ENCODE measurements around the gene WRNIP1.

Gene WRNIP1

DNA sequence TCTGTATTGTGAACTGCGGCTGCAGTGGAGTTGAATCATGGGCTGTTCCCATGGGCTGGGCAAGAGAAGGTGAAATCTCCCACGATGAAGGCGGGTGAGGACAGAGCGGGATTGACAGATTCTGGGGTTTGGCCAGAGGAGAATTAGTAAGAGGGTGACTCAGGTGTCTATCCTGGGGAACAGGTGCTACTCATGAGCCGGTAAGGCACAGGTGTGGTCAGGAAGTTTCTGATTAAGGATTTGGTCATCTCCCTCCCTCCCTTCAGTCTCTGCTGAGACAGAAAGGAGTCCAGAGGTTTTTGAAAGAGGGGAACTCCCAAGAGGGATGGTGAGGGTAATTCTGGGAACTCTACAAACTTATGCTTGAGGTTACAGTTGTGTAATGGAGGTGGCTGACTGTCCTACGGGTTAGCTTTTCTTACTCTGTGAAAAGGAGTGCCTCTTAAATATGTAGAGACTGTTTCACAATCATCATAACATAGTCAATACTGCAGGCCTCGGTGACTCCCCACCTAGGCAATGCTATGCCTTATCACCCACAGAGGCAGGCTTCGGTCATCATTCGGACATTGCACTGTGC lies 45.0 kb downstream of the WRNIP1 start:
- no peak for DNase-seq

DNA sequence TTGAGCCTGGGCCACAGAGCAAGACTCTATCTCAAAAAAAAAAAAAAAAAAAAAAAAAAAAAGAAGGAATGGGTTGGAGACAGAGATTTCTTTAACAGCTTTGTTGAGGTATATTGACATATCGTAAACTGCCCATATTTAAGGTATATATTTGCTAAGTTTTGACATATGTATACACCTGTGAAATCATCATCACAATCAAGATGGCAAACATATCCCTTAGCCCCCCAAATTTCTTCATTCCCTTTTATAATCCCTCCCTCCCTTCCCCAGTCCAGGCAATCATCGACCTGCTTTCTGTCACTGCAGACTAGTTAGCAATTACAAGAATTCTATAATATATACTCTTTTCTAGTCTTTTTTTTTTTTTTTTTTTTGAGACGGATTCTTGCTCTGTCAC lies 47.5 kb downstream of the WRNIP1 start:
- DNase-seq: no peak

DNA sequence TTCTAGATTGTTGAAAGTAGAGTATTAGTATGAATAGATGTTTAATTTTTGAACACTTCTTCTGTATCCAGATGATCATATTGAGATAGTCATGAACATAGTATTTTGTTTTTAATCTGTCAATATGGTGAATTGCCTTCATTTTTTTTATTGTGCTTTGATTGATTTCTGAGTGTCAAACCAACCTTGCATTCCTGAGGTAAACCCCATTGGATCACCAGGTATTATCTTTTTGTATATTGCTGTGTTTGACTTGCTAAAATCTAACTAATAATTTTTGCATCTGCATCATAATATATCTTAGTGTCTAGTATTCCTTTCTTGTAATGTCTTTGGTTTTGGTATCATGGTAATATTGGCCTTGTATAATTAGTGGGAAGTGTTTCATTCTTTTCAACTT lies 51.0 kb downstream of the WRNIP1 start:
- no peak for DNase-seq

DNA sequence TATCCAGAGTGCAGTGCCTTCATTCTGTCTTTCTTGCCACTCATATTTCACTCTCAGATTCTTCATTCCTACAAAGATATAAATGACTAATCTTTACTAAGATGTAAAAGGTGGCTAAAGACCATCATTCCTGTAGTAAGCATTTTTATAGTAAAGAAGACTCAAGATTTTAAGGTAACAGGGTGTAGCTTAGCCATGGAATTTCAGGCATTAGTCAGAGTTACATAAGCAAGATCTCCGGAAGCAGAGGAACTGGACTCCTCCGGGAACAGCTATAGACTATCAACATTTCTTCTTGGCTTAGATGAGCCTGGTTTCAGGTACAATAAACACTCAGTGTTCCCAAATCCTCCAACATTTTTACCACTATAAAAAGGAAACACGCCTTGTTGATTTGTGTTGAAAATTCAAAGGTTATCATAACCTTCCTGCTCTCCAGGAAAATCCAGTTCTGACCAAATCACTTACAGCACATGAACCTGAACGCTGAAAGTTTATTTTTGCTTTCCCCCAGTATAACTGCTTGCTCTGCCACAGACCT lies 52.8 kb downstream of the WRNIP1 start:
- no peak for DNase-seq

DNA sequence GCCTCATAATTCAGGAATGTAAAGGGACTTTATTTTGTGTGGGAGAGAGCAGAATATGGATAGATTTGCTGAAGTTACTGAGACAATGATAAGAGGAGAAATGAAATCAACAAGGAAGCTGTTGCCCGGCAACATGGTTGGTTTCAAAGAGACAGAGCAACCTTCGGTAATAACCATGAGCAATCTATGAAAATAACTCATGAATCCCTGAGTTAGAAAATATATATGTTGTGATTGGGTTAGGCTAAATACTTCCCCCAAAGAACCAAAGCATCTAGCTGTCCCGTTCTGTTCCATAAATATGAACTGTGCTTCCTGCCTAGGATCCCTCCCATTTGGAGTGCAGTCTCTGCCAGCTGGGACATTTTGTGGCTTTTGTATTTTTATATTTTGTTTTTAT lies 53.4 kb downstream of the WRNIP1 start:
- no peak for DNase-seq

DNA sequence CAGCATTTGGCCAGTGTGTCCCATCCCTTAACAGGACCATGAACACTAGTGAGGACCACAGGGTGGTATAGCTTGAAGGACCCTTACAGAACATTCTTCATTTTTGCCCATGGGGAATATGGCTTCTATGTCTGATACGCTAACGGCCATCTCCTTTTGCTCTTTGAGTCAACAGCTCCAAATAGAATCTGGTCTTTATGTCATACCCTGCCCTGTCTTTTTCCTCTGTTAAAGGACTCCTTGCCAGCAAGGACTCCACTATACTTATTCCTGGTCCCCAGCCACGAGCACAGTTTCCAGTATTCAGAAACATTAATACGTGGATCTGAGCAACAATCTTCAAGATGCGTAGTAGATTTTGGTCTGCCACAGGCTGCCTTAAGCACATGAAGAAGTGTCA lies 53.9 kb downstream of the WRNIP1 start:
- DNase-seq: no peak

DNA sequence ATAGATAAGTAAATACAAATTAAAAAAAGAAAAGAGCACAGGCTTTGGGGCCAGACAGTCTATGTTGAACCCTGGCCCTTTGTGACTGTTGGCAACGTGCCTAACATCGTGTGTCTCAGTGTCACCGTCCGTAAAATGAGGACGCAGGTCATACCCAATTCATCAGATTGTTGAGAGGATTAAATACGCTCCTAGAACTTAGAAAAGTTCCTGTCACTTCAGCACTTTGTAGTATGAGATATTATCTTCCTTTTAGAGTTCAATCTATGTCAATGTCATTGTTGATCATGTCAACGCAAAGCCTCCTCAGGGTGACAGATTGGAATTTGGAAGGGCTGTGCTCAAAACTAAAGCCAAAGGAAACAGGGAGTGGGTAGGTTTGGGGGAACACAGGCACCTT lies 54.8 kb downstream of the WRNIP1 start:
- DNase-seq: no peak

DNA sequence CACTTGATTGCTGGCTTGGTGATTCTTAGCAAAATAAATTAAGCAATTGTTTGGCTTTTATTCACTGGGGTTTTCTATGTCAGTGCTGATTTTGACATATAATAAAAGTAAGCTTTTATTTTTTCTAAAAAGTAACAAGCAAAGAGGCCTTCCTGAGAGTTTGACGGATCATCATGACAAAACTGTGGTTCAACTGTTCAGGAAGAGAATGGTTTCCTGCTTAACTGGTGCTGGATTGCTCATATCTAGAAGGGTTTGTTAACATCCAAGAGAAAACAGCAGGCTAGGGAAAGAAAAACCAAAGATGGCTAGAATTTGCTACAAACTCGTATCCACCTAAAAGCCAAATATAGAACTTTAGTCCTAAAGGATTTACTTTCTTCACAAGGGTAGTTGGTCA lies 55.2 kb downstream of the WRNIP1 start:
- no peak for DNase-seq

DNA sequence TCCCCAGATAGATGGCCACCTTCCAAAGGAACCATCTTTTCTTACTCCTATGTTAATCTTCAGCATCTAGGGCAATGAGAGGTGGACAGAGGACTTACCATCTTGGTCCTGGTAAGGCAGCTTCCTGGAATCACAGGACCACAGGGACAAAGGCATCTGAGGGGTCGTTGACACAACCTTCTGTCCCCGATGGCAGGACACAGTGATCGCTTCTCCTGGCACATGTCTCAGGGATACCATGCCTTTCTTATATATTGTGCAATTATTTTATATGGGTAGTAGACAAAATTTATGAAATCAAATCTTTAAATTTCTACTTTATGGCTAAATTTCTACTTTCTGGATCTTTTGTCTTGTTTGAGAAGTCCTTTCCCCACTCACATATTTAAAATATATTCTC lies 56.4 kb downstream of the WRNIP1 start:
- no peak for DNase-seq

DNA sequence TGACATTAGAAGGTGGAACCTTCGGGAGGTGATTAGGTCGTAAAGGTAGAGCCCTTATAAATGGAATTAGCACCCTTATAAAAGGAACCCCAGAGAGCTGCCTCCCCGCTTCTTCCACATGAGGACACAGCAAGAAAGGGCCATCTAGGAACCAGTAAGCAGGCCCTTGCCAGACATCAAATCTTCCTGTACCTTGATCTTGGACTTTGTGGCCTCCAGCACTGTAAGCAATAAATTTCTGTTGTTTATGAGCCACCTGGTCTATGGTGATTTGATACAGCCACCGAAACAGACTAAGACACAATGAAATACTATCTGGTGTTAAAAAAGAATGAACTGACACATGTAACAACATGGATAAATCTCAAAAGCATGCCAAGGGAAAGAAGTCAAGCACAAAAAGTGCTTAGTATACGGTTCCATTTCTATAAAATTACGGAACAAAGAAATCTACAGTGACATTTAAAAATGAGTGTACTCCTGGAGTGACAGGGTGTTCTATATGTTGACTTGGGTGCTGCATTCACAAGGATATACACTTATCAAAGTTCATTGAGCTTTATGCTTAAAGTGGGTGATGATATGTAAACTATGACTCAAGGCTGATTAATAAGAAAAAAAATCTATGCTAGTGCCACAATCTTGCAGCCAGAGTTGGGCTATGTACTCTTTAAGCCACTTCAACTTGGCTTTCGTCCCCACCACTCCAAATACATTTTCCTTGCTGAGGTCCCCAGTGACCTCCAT lies 58.1 kb downstream of the WRNIP1 start:
- DNase-seq: no peak

DNA sequence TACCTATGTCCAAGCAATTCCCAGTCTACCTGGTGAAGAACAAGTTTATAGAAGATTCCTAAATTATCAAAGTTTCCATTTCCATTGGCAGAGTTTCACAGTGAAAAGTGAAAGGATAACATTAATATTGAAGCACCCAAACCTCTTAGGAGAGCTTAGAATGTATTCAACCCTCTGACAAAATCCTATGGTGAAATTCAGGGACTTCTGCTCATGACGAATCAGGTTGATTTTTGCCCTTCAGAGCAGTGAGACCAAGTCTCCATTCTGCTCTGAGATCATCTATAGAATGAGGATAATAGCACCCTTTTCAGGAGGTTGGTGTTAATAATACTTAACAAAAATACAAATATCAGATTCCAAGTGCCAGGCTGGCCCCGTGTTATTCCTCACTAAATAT lies 60.9 kb downstream of the WRNIP1 start:
- no peak for DNase-seq

DNA sequence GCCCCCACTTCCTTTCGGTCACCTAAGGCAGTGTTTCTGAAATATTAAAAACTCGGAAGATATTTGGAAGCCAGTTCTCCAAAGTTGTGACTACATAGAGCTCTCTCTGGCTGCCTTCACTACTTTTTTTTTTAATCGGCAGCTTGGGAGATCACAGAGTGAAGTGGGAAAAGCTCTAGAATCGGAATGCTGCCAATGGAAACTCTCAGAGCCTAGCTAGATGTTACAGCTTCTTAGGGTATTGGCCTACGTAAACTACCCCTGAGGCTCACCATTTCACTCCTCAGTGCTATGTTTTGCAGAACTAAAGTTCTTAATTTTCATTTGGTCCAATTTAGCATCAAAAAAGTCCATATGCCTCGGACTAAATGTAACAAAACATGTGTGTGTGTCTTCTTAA lies 61.9 kb downstream of the WRNIP1 start:
- no peak for DNase-seq

DNA sequence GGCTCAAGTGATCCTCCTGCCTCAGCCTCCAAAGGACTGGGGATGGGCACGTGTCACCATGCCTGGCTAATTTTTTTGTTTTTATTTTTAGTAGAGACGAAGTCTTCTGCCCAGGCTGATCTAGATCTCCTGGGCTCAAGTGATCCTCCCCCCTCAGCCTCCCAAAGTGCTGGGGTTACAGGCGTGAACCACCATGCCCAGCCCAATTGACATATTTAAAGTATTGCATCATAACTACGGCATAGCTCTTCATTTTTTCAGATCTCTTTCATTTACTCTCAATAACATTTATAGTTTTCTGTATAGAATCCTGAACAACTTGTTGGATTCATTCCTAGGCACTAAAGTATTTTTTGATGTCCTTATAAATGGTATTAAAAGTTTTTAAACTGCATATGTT lies 63.4 kb downstream of the WRNIP1 start:
- no peak for DNase-seq

DNA sequence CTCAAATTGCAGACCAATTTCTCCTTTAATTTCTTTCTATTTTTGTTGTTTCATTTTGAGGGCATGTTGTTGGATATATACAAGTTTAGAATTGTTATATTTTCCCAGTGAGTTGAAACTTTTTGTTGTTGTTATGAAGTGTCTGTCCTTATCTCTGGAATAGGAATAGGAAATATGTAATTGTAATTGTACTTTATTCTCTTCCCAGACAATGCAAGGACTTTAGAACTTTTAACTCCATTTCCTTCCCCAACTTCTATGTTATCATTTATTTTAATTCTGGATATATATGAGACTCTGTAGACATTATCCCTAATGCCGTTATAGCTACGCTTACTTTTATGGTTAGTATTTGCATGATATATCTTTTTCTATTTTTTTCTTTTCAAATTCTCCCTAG lies 64.1 kb downstream of the WRNIP1 start:
- no peak for DNase-seq

DNA sequence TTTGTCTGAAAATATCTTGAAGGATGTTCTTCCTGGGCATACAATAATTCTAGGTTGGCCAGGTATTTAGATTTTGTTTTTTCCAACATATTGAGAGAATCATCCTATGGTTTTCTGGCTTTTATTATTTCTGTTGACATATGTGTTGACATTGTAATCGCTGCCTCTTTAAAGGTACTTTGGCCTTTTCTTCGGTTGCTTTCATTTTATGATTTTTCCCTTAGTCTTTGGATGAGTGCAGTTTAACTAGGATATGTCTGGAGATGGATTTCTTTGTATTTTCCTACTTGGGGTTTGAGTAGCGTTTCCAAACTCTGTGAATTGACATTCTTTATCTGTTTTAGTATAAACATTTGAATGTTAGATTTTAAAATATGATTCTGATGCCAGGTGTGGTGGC lies 65.0 kb downstream of the WRNIP1 start:
- DNase-seq: no peak

DNA sequence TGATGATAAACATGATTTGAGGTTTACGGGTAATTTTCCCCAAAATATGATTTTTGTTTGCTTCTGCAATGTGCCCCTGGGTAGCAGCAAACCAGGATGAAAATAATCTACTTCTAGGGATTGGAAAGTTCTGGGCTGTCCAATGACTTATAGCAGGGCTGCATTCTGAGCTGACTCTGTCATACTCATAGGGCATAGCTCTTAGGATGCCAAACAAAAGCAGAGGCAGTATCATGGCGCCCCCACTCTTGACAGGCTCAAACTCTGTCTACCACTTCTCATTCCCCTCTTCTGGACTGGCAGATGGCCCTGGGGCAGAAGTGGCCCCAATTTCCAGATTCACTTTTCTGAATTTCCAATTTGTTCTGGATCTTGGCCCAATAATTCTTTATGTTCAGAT lies 66.2 kb downstream of the WRNIP1 start:
- no peak for DNase-seq

DNA sequence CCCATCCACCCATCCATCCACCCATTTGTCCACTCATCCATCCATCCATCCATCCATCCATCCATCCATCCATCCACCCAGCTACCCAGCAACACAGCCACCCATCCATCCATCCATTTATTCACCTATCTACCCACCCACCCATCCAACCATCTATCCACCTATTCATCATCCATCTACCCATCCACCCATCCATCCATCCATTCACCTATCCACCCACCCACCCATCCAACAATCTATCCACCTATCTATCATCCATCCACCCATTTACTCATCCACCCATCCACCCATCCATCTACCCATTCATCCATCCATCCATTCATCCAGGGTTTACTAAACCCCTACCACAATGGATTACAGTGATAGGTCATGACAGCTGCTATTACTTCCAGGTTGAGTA lies 69.1 kb downstream of the WRNIP1 start:
- DNase-seq: no peak

Data from DMS79 treated with DMSO at 0.1 percent for 48 hours (cell line).